Mesenchymal stem cell (in vitro differentiated cells and primary cell): Measurements from ENCODE around the gene ADA.

Experiments used
- DNase-seq: peaks from one replicate; pipeline ENCODE4 v3.0.0-alpha.2; 2013
- H2AFZ ChIP-seq: one replicate; pipeline ENCODE4 v1.6.1; 2013; ENCODE audit warnings: low read depth, mild to moderate bottlenecking, control low read depth, inconsistent platforms, low read length, moderate library complexity
- H2AK5ac ChIP-seq: 2 replicates; pipeline ENCODE4 v1.6.1; 2013; ENCODE audit warnings: low read length, moderate library complexity, mild to moderate bottlenecking, inconsistent platforms; ENCODE audit not compliant: severe bottlenecking
- H2BK120ac ChIP-seq: one replicate; pipeline ENCODE4 v1.6.1; 2013; ENCODE audit warnings: low read depth, mild to moderate bottlenecking, inconsistent platforms, low read length, moderate library complexity
- H2BK12ac ChIP-seq, 2 experiments: one replicate each; pipeline ENCODE4 v1.6.1; 2013; ENCODE audit warnings: inconsistent platforms in 2 of 2, low read length in 2 of 2, mild to moderate bottlenecking in 2 of 2, moderate library complexity in 2 of 2, control low read depth in 1 of 2
- H2BK15ac ChIP-seq: one replicate; pipeline ENCODE4 v1.6.1; 2013; ENCODE audit warnings: mild to moderate bottlenecking, low read depth, inconsistent platforms; ENCODE audit not compliant: poor library complexity, severe bottlenecking
- H2BK5ac ChIP-seq: 2 replicates; pipeline ENCODE4 v1.6.1; 2013; ENCODE audit warnings: low read depth, mild to moderate bottlenecking, low read length, control low read depth, inconsistent platforms; ENCODE audit not compliant: poor library complexity, severe bottlenecking
- H3K14ac ChIP-seq, 2 experiments: one replicate each; pipeline ENCODE4 v1.6.1; 2013; ENCODE audit warnings: inconsistent platforms in 2 of 2, low read length in 2 of 2, control low read depth in 1 of 2, mild to moderate bottlenecking in 1 of 2, moderate library complexity in 1 of 2
- H3K18ac ChIP-seq, 2 experiments: one replicate each; pipeline ENCODE4 v1.6.1; 2013; ENCODE audit warnings: inconsistent platforms in 2 of 2, low read length in 2 of 2, control low read depth in 1 of 2, low read depth in 1 of 2, mild to moderate bottlenecking in 1 of 2
- H3K23ac ChIP-seq, 2 experiments: one replicate each; pipeline ENCODE4 v1.6.1; 2013; ENCODE audit warnings: inconsistent platforms in 2 of 2, low read length in 2 of 2, mild to moderate bottlenecking in 2 of 2, moderate library complexity in 2 of 2, control low read depth in 1 of 2
- H3K27ac ChIP-seq: 2 replicates; pipeline ENCODE4 v1.5.1; 2013; ENCODE audit warnings: mild to moderate bottlenecking, moderate library complexity, low read length, control low read depth, inconsistent platforms; ENCODE audit not compliant: poor library complexity, severe bottlenecking
- H3K27me3 ChIP-seq, 2 experiments: 2 replicates each; pipeline versions ENCODE4 v1.6.1 to v1.7.0; 2013; ENCODE audit warnings: low read length in 2 of 2, mild to moderate bottlenecking in 2 of 2, moderate library complexity in 2 of 2, control low read depth in 1 of 2, inconsistent platforms in 1 of 2; ENCODE audit not compliant: control insufficient read depth in 1 of 2, insufficient read depth in 1 of 2
- H3K36me3 ChIP-seq, 2 experiments: 2 replicates each; pipeline versions ENCODE4 v1.6.1 to v1.7.0; 2013; ENCODE audit warnings: low read length in 2 of 2, control low read depth in 1 of 2, inconsistent platforms in 1 of 2, low read depth in 1 of 2, mild to moderate bottlenecking in 1 of 2; ENCODE audit not compliant: insufficient read depth in 2 of 2, control insufficient read depth in 1 of 2
- H3K4ac ChIP-seq, 2 experiments: one replicate each; pipeline ENCODE4 v1.6.1; 2013; ENCODE audit warnings: inconsistent platforms in 2 of 2, low read length in 2 of 2, mild to moderate bottlenecking in 2 of 2, moderate library complexity in 2 of 2, control low read depth in 1 of 2, low read depth in 1 of 2
- H3K4me1 ChIP-seq: 2 replicates; pipeline ENCODE4 v1.6.1; 2013; ENCODE audit warnings: low read depth, low read length, control low read depth; ENCODE audit not compliant: control insufficient read depth, insufficient read depth
- H3K4me2 ChIP-seq: 2 replicates; pipeline ENCODE4 v1.6.1; 2013; ENCODE audit warnings: low read length, mild to moderate bottlenecking, inconsistent platforms; ENCODE audit not compliant: poor library complexity, severe bottlenecking
- H3K4me3 ChIP-seq, 2 experiments: 2 replicates each; pipeline versions ENCODE4 v1.5.1 to v1.7.0; 2013; ENCODE audit warnings: low read length in 2 of 2, mild to moderate bottlenecking in 2 of 2, control low read depth in 1 of 2, low read depth in 1 of 2; ENCODE audit not compliant: insufficient read depth in 1 of 2
- H3K79me1 ChIP-seq: replicated peaks from 2 replicates; pipeline ENCODE4 v1.6.1; 2013; ENCODE audit warnings: mild to moderate bottlenecking, control low read depth, low read length, inconsistent platforms; ENCODE audit not compliant: poor library complexity, severe bottlenecking
- H3K9ac ChIP-seq: 2 replicates; pipeline ENCODE4 v1.7.0; 2013; ENCODE audit warnings: mild to moderate bottlenecking, low read length, moderate library complexity
- H3K9me3 ChIP-seq: 2 replicates; pipeline ENCODE4 v1.7.0; 2013; ENCODE audit warnings: mild to moderate bottlenecking, low read length; ENCODE audit not compliant: control insufficient read depth
- H4K8ac ChIP-seq: one replicate; pipeline ENCODE4 v1.6.1; 2013; ENCODE audit warnings: inconsistent platforms, mild to moderate bottlenecking, low read length, moderate library complexity
- H4K91ac ChIP-seq: one replicate; pipeline ENCODE4 v1.6.1; 2013; ENCODE audit warnings: mild to moderate bottlenecking, low read length, inconsistent platforms
- WGBS: methylation state at CpG from one replicate; pipeline ENCODE4 v1.1.7; 2013; ENCODE audit warnings: mixed read lengths; 5-methylcytosine and 5-hydroxymethylcytosine counted together

The ADA gene

GRCh38 chr20:44624743-44625271 is 26.7 kb downstream of the ADA start:
- Histone ChIP-seq H3K9me3 (peaks cover 8% of the 10 kb centered on the region), H2AK5ac (no peak overlapping the region), H3K36me3 (peaks cover 87 to 89% of the 10 kb centered on the region in 2 experiments), H2BK120ac (no peak overlapping the region), H3K9ac (no peak overlapping the region), H4K91ac (no peak overlapping the region), H3K4ac (no peak overlapping the region), H3K18ac (no peak overlapping the region), H3K14ac (no peak overlapping the region), H2BK12ac (no peak overlapping the region), H3K4me2 (no peak overlapping the region), H3K79me1 (peaks cover 2% of the 10 kb centered on the region), H3K27me3 (no peaks in the 10 kb centered on the region), H2BK15ac (no peak overlapping the region), H3K4me3 (no peak overlapping the region), H4K8ac (no peak overlapping the region), H2AFZ (no peak overlapping the region), H2BK5ac (no peak overlapping the region), H3K27ac (no peak overlapping the region), H3K23ac (no peak overlapping the region), H3K4me1 (no peaks in the 10 kb centered on the region)
- WGBS: 98% methylated on average over 5 of the region's 6 CpGs
- DNase-seq: no peak

- no peak overlapping the region for H3K9ac ChIP-seq
- WGBS: 89% methylated on average over 4 of the region's 4 CpGs
- no peak overlapping the region for H4K91ac ChIP-seq
- H2BK15ac ChIP-seq: no peak overlapping the region
- no peak overlapping the region for H2AK5ac ChIP-seq
- no peak overlapping the region for H3K4me2 ChIP-seq
- no peaks in the 10 kb centered on the region for H3K27me3 ChIP-seq
- no peak for DNase-seq
- H2BK5ac ChIP-seq: no peak overlapping the region
- H3K4me1 ChIP-seq: no peaks in the 10 kb centered on the region
- peaks cover 90 to 92% of the 10 kb centered on the region in 2 experiments for H3K36me3 ChIP-seq
- peaks cover 2% of the 10 kb centered on the region for H3K79me1 ChIP-seq
- no peak overlapping the region for H3K14ac ChIP-seq
- H2BK12ac ChIP-seq: no peak overlapping the region
- H2BK120ac ChIP-seq: no peak overlapping the region
- H2AFZ ChIP-seq: no peak overlapping the region
- H3K4ac ChIP-seq: no peak overlapping the region
- H3K27ac ChIP-seq: no peak overlapping the region
- H3K23ac ChIP-seq: peak overlapping the region in 1 of 2 experiments; percentile 32
- H3K18ac ChIP-seq: no peak overlapping the region
- H4K8ac ChIP-seq: no peak overlapping the region
- peaks cover 8% of the 10 kb centered on the region for H3K9me3 ChIP-seq
- no peak overlapping the region for H3K4me3 ChIP-seq
Observed at GRCh38 chr20:44624152-44624551, 27.3 kb downstream of the ADA start.

- Histone ChIP-seq H4K91ac (no peak overlapping the region), H3K23ac (no peak overlapping the region), H3K79me1 (peaks cover 2% of the 10 kb centered on the region), H2BK15ac (no peak overlapping the region), H3K27me3 (no peaks in the 10 kb centered on the region), H3K18ac (no peak overlapping the region), H3K9me3 (peaks cover 8% of the 10 kb centered on the region), H2AFZ (no peak overlapping the region), H3K36me3 (peaks cover 91 to 96% of the 10 kb centered on the region in 2 experiments), H3K4me3 (no peak overlapping the region), H3K27ac (no peak overlapping the region), H4K8ac (no peak overlapping the region), H3K14ac (no peak overlapping the region), H3K4me2 (no peak overlapping the region), H3K4ac (no peak overlapping the region), H3K4me1 (no peaks in the 10 kb centered on the region), H3K9ac (no peak overlapping the region), H2BK12ac (no peak overlapping the region), H2BK5ac (no peak overlapping the region), H2AK5ac (no peak overlapping the region), H2BK120ac (no peak overlapping the region)
- WGBS: 95% methylated on average over 18 of the region's 19 CpGs
- no peak for DNase-seq
Observed at GRCh38 chr20:44622501-44623270, 28.8 kb downstream of the ADA start.

- Histone ChIP-seq H2BK5ac (no peak overlapping the region), H3K23ac (no peak overlapping the region), H2BK12ac (no peak overlapping the region), H3K27ac (no peak overlapping the region), H3K4ac (no peak overlapping the region), H2BK120ac (no peak overlapping the region), H3K18ac (no peak overlapping the region), H3K4me1 (no peaks in the 10 kb centered on the region), H4K91ac (no peak overlapping the region), H3K14ac (no peak overlapping the region), H2BK15ac (no peak overlapping the region), H3K4me2 (no peak overlapping the region), H3K4me3 (no peak overlapping the region), H4K8ac (no peak overlapping the region), H2AFZ (no peak overlapping the region), H3K36me3 (peaks cover 91 to 99% of the 10 kb centered on the region in 2 experiments), H3K79me1 (peaks cover 2% of the 10 kb centered on the region), H3K27me3 (no peaks in the 10 kb centered on the region), H3K9me3 (peaks cover 8% of the 10 kb centered on the region), H3K9ac (no peak overlapping the region), H2AK5ac (no peak overlapping the region)
- no peak for DNase-seq
- over 99% methylated on average over 8 of the region's 8 CpGs for WGBS
Observed at GRCh38 chr20:44621939-44622338, 29.6 kb downstream of the ADA start.
